ENCODE measurements around the gene NRN1L. TPM values are rescaled to one million over a fixed set of nuclear protein-coding genes. Genes with fewer than 3 reads are reported as not detected.

The NRN1L gene
- total RNA-seq, 1 experiment from 2014 or later: not detected

DNA sequence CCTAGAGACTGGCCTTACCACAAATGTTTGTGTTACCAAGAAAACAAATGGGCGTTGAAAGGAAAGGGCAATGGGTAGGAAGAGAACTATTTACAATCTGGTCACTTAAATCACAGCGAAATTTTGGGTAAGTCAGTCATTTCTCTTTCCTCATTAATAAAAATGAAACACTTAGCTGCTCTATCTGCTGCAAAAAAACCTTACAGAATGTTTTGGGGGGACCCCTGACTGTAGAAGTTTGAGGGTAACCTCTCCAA is 38.7 kb upstream of the NRN1L start:
- H2AFZ ChIP-seq: peak overlapping the region; percentile 79

DNA sequence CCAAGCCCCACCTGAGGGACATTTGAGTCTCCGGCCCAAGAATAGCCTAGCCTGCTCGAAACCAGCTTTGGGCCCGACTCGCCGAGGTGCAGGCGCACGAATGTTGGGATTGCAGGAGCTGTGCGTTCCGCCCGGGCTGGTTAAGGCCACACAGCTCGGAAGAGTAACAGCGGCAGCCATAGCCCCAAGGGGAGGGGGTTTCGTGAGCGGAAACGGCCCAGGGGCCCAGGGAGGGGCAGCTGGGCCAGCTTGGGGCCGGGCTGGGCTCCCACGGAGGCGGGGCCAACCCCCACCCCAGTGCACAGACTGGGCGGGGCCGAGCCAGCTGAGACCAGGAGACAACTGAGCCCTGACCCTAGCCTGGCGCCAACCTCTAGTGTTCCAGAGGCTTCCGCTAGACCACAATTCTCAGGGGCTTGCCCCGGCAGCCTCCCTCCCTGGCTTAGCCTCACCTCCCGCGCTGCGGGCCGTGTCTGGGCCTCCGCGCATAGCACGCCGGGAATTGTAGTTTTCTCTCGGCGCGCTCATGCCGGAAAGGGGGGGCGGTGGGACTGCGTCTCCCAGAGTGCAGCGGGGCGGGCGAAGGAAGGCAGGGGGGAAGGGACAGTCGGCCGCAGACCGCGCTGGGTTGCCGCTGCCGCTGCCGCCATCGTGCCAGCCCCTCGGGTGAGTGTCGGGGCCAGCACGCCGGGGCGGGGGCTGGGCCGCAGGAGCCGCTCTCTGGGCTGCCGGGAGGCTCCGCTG is 38.2 kb upstream of the NRN1L start, which contains the start of gene NUTF2:
Gene NUTF2, plus strand, starts transcription at position 614 of the 744 bp plus-strand sequence. CDS start 18,198 bp downstream, outside the sequence.
- peaks cover 80% of the 10 kb centered on the region for H3K79me2 ChIP-seq (ENCODE audit: low read depth)
- DNase-seq: peak; percentile 83 to 96
- ChIA-PET POLR2A (ENCODE audit: unreplicated experiment) (interaction anchor here (0.6 to 0.7 kb wide), 3 partner anchors 25 to 358 kb away, joined by 3 to 7 read pairs (median 4); partner anchors contain the start of gene PSMB10), CTCF (no interaction called here)
- H3K4me2 ChIP-seq: peak within 1 kb of the TSS; percentile 93
- H3K9me2 ChIP-seq (ENCODE audit: insufficient read depth): no peaks in the 10 kb centered on the region
- H3K4me1 ChIP-seq (replicated peaks; ENCODE audit: insufficient read depth): peaks cover 45% of the 10 kb centered on the region
- no TSS peak for BruUV-seq (replicated peaks)
- TF ChIP-seq CTCF (conservative IDR thresholded peaks at IDR 0.05): no peak
- no peak for TF ChIP-seq EZH2 (IDR thresholded peaks at IDR 0.05; ENCODE audit: low read depth)
- peak within 1 kb of the TSS; percentile 70 for H3K27ac ChIP-seq
- no peaks in the 10 kb centered on the region for H3K9me3 ChIP-seq (ENCODE audit: insufficient read depth, low read depth)
- peaks cover 23% of the 10 kb centered on the region; the same call in 1 of the 2 replicates for H3F3A ChIP-seq (ENCODE audit: insufficient read depth, low read depth)
- H2AFZ ChIP-seq: peak within 1 kb of the TSS; percentile 79
- H4K20me1 ChIP-seq (ENCODE audit: insufficient read depth): peaks cover 38% of the 10 kb centered on the region
- no peaks in the 10 kb centered on the region for H3K27me3 ChIP-seq (ENCODE audit: insufficient read depth, low read depth)
- H3K4me3 ChIP-seq: peak within 1 kb of the TSS; percentile 100
- H3K36me3 ChIP-seq (ENCODE audit: low read depth): no peaks in the 10 kb centered on the region; the same call in 1 of the 2 replicates
- intact Hi-C loops (cut with micrococcal nuclease; ENCODE audit: unreplicated experiment): loop anchor here (2.0 to 5.0 kb wide), 2 partner anchors 14 to 39 kb away; partner anchors contain the start of genes RANBP10 and TSNAXIP1

More for the DNA sequence above, 38.7 kb upstream of the NRN1L start:
- no peaks in the 10 kb centered on the region for H3K9me2 ChIP-seq (ENCODE audit: insufficient read depth)
- peak overlapping the region; percentile 100 for H3K4me3 ChIP-seq
- no peaks in the 10 kb centered on the region for H3K9me3 ChIP-seq (ENCODE audit: insufficient read depth, low read depth)
- H3K27ac ChIP-seq: peak overlapping the region; percentile 70
- peaks cover 32% of the 10 kb centered on the region for H4K20me1 ChIP-seq (ENCODE audit: insufficient read depth)
- TF ChIP-seq EZH2 (IDR thresholded peaks at IDR 0.05; ENCODE audit: low read depth) (no peak), CTCF (conservative IDR thresholded peaks at IDR 0.05) (no peak)
- intact Hi-C loops (cut with micrococcal nuclease; ENCODE audit: unreplicated experiment): loop anchor here (2.0 to 5.0 kb wide), 2 partner anchors 15 to 39 kb away; partner anchors contain the start of genes RANBP10 and TSNAXIP1
- no peaks in the 10 kb centered on the region; the same call in 1 of the 2 replicates for H3K36me3 ChIP-seq (ENCODE audit: low read depth)
- peaks cover 23% of the 10 kb centered on the region; the same call in 1 of the 2 replicates for H3F3A ChIP-seq (ENCODE audit: insufficient read depth, low read depth)
- POLR2A ChIA-PET (ENCODE audit: unreplicated experiment): interaction anchor here (0.6 to 0.7 kb wide), 3 partner anchors 26 to 359 kb away, joined by 3 to 7 read pairs (median 4); partner anchors contain the start of gene PSMB10
- H3K27me3 ChIP-seq (ENCODE audit: insufficient read depth, low read depth): no peaks in the 10 kb centered on the region
- CTCF ChIA-PET: no interaction called here
- no TSS peak for BruUV-seq (replicated peaks)
- H3K79me2 ChIP-seq (ENCODE audit: low read depth): peaks cover 75% of the 10 kb centered on the region
- peaks cover 47% of the 10 kb centered on the region for H3K4me1 ChIP-seq (replicated peaks; ENCODE audit: insufficient read depth)
- H3K4me2 ChIP-seq: peak overlapping the region; percentile 93
- no peak for DNase-seq

DNA sequence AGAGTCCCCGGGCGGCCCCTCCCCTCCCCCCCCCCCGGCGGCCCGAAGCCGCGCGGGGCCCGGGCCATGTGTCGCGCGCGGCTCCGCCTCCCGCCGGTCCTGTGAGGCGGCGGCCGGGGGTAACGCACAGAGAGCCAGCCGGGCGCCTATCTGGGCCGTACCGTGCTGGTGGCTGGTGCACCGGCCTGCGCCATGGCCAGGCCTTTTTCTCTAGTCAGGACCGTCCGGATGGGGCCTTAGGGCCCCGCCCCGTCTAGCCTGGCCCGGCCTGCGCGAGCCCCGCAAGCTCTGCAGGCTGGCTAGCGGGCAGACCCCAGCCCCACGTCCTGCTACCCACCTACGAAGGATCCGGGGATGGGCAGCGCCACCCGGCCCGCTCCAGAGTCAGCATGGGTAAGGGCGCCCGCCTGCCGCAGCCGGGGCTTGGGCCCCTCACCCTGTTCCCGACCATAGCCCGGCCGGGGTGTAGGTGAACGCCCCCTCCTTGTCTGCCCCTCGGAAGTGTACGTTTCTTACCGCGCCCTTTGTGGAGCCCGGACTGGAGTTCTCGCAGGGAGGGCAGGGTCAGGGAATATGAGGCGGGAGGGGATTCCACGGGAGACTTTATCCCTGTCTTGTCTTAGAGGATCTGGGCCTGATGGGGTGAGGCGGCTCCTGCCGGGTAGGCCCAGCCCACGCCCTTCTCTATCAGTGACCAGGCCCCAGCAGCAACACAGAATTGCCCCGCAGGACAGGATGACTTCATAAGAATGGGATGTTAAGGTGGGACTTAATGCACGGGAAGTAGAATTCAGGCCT is 37.4 kb upstream of the NRN1L start, which contains the start of gene CENPT:
Gene CENPT, minus strand, starts transcription at position 630 of the 798 bp plus-strand sequence. CDS start 13,834 bp downstream, outside the sequence.
- peaks cover 45% of the 10 kb centered on the region for H4K20me1 ChIP-seq (ENCODE audit: insufficient read depth)
- POLR2A ChIA-PET (ENCODE audit: unreplicated experiment): no interaction called here
- BruUV-seq (replicated peaks): no TSS peak

More for the DNA sequence above, 37.4 kb upstream of the NRN1L start, which contains the start of gene CENPT:
- peaks cover 43% of the 10 kb centered on the region for H3K4me1 ChIP-seq (replicated peaks; ENCODE audit: insufficient read depth)
- peak; percentile 64 to 79 for DNase-seq
- no peaks in the 10 kb centered on the region for H3K9me2 ChIP-seq (ENCODE audit: insufficient read depth)
- H3F3A ChIP-seq (ENCODE audit: insufficient read depth, low read depth): peaks cover 23% of the 10 kb centered on the region; the same call in 1 of the 2 replicates
- no peaks in the 10 kb centered on the region for H3K27me3 ChIP-seq (ENCODE audit: insufficient read depth, low read depth)
- peak within 1 kb of the TSS; percentile 93 for H3K4me2 ChIP-seq
- intact Hi-C loops (cut with micrococcal nuclease; ENCODE audit: unreplicated experiment): loop anchor here (2.0 to 5.0 kb wide), 2 partner anchors 14 to 40 kb away; partner anchors contain the start of genes RANBP10 and TSNAXIP1
- peak within 1 kb of the TSS; percentile 79 for H2AFZ ChIP-seq
- TF ChIP-seq EZH2 (IDR thresholded peaks at IDR 0.05; ENCODE audit: low read depth): no peak
- no peak for TF ChIP-seq CTCF (conservative IDR thresholded peaks at IDR 0.05)
- no peaks in the 10 kb centered on the region; the same call in 1 of the 2 replicates for H3K36me3 ChIP-seq (ENCODE audit: low read depth)
- H3K9me3 ChIP-seq (ENCODE audit: insufficient read depth, low read depth): no peaks in the 10 kb centered on the region
- CTCF ChIA-PET: interaction anchor here (0.7 kb wide), 1 partner anchor 184 kb away, joined by 4 read pairs; no protein-coding TSS in a partner anchor
- peaks cover 87% of the 10 kb centered on the region for H3K79me2 ChIP-seq (ENCODE audit: low read depth)
- H3K27ac ChIP-seq: peak within 1 kb of the TSS; percentile 70
- peak within 1 kb of the TSS; percentile 100 for H3K4me3 ChIP-seq

All from PC-9 (cell line).